ENCODE data around the gene AP3S2. TPM values are rescaled to one million over a fixed set of nuclear protein-coding genes. Genes with fewer than 3 reads are reported as not detected.

The AP3S2 gene
- total RNA-seq, 1 donor from 2014 or later: 39.5 TPM

DNA sequence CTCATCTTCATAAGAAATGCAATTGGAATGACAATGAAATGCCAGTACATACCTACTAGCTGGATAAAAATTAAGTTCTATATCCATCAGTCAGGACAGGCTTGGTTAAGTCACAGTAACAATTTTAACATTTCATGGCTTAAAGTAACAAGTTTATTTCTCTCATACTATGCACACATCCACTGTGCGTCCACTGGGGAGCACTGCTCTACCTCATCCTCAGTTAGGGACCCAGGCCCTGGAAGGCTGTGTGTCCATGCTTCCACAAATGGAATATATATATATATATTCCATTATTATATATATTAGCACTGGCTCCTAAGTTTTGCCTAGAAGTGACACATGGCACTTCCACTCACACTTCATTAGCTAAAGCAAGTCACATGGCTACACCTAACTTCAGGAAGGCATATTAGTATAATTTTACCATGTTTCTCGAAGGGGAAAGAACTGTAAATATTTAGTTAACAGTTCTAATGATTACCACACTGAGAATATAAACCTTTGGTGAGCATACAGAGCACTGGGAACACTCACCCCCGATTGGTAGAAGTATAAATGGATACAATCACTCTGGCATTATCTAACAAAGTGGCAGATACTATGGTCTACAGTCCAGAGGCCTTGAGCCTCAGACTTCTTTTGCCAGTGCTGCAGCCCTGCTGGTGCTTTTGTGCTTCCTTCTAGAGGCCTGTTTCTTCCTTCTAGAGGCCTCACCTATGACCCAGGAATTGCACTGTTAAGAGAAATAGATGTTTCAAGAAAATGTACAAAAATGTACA, 28.6 kb downstream of the AP3S2 start:
- no peak for TF ChIP-seq POLR2A (IDR thresholded peaks at IDR 0.05)
- TF ChIP-seq, protein P1, sequence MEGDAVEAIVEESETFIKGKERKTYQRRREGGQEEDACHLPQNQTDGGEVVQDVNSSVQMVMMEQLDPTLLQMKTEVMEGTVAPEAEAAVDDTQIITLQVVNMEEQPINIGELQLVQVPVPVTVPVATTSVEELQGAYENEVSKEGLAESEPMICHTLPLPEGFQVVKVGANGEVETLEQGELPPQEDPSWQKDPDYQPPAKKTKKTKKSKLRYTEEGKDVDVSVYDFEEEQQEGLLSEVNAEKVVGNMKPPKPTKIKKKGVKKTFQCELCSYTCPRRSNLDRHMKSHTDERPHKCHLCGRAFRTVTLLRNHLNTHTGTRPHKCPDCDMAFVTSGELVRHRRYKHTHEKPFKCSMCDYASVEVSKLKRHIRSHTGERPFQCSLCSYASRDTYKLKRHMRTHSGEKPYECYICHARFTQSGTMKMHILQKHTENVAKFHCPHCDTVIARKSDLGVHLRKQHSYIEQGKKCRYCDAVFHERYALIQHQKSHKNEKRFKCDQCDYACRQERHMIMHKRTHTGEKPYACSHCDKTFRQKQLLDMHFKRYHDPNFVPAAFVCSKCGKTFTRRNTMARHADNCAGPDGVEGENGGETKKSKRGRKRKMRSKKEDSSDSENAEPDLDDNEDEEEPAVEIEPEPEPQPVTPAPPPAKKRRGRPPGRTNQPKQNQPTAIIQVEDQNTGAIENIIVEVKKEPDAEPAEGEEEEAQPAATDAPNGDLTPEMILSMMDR (IDR thresholded peaks at IDR 0.05): no peak
- no peak for TF ChIP-seq POLR2AphosphoS5 (IDR thresholded peaks at IDR 0.05; ENCODE audit: insufficient read depth in 1 of 2, low read depth in 1 of 2)
- no peak overlapping the region for H3K27ac ChIP-seq
- H3K4me3 ChIP-seq: no peak overlapping the region
- H3K4me1 ChIP-seq: no peaks in the 10 kb centered on the region
- H3K36me3 ChIP-seq: peaks cover 0 to 34% of the 10 kb centered on the region in 2 donors
- no peaks in the 10 kb centered on the region for H3K27me3 ChIP-seq
- intact Hi-C loops (cut with DNase I): no loop called here
- H3K9me3 ChIP-seq: no peaks in the 10 kb centered on the region
- no peak for DNase-seq (ENCODE audit: extremely low spot score in 2 of 2)

DNA sequence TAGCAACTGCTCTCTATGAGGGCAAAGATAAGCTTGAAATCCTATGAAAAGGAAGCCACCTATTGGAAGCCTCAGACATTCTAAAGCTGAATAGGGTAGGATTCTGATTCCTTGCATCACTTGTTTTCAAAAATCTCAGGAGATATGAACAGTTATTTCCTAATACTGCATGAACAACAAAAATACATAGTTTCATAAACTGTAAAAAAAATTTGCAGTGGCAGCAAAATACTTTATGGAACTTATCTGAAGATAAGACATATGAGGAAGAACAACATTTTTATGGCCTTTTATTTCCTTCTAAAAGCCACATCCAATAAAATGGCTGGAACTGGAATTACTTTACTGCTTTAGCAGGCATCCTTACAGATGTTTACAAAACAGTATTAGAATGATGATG, 29.9 kb downstream of the AP3S2 start:
- intact Hi-C loops (cut with DNase I): no loop called here
- H3K27me3 ChIP-seq: no peaks in the 10 kb centered on the region
- no peaks in the 10 kb centered on the region for H3K9me3 ChIP-seq
- DNase-seq (ENCODE audit: extremely low spot score in 2 of 2): no peak
- H3K36me3 ChIP-seq: peaks cover 0 to 33% of the 10 kb centered on the region in 2 donors
- TF ChIP-seq POLR2AphosphoS5 (IDR thresholded peaks at IDR 0.05; ENCODE audit: insufficient read depth in 1 of 2, low read depth in 1 of 2) (no peak), POLR2A (IDR thresholded peaks at IDR 0.05) (no peak)
- TF ChIP-seq, protein P1 (IDR thresholded peaks at IDR 0.05): no peak
- H3K27ac ChIP-seq: no peak overlapping the region
- no peak overlapping the region for H3K4me3 ChIP-seq
- H3K4me1 ChIP-seq: no peaks in the 10 kb centered on the region

GRCh38 chr15:89860891-89861290, 32.9 kb downstream of the AP3S2 start:
- Histone ChIP-seq H3K36me3 (peaks cover 0 to 33% of the 10 kb centered on the region in 2 donors), H3K4me1 (no peaks in the 10 kb centered on the region), H3K27me3 (no peaks in the 10 kb centered on the region), H3K9me3 (no peaks in the 10 kb centered on the region), H3K27ac (no peak overlapping the region), H3K4me3 (no peak overlapping the region)
- DNase-seq (ENCODE audit: extremely low spot score in 2 of 2): no peak
- TF ChIP-seq POLR2A (IDR thresholded peaks at IDR 0.05) (no peak), POLR2AphosphoS5 (IDR thresholded peaks at IDR 0.05; ENCODE audit: insufficient read depth in 1 of 2, low read depth in 1 of 2) (no peak)
- TF ChIP-seq, protein P1 (IDR thresholded peaks at IDR 0.05): no peak
- intact Hi-C loops (cut with DNase I): no loop called here

DNA sequence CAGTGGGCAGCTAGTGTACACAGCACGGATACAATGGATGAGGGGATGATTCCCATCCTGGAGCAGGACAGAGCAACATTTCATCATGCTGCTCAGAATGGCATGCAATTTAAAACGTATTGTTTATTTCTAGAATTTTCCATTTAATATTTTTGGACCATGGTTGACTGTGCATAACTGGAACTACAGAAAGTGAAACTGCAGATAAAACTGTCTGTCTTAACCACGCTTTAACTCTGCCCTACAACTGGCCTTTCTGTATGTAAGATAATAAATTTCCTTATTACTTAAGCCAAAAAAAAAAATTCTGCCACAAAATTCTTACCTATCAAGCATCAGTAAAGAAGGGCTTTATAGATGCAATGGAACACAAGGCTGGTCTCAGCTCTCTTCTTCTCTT, 33.4 kb downstream of the AP3S2 start:
- TF ChIP-seq, protein P1 (IDR thresholded peaks at IDR 0.05): no peak
- TF ChIP-seq POLR2A (IDR thresholded peaks at IDR 0.05): no peak
- TF ChIP-seq POLR2AphosphoS5 (IDR thresholded peaks at IDR 0.05; ENCODE audit: insufficient read depth in 1 of 2, low read depth in 1 of 2): no peak
- Histone ChIP-seq H3K27ac (no peak overlapping the region), H3K4me3 (no peak overlapping the region), H3K27me3 (no peaks in the 10 kb centered on the region), H3K4me1 (no peaks in the 10 kb centered on the region), H3K9me3 (no peaks in the 10 kb centered on the region), H3K36me3 (peaks cover 0 to 33% of the 10 kb centered on the region in 2 donors)
- intact Hi-C loops (cut with DNase I): no loop called here
- DNase-seq (ENCODE audit: extremely low spot score in 2 of 2): no peak

All from vagina (tissue), 2 donors.